IgD-negative memory B cell (primary cell): Measurements from ENCODE around the gene TWNK. TPM values are rescaled to one million over a fixed set of nuclear protein-coding genes. Genes with fewer than 3 reads are reported as not detected.

ENCODE experiments used
- polyA plus RNA-seq: library from polyadenylated mRNA; unstranded; fragments of 300-500 nt; fragmentation: Illumina TruSeq; gene quantifications from one replicate; pipeline ENCODE4 v1.2.3, GENCODE V29; 2021

TWNK gene
- polyA plus RNA-seq, 1 donor from 2014 or later: 13.6 TPM

Other genes with a start within 250 kb of the TWNK start
- gene PAX2, start 242.0 kb upstream of the TWNK start, polyA plus RNA-seq: not detected
- 12.7 TPM for gene SLF2, start 74.6 kb upstream of the TWNK start, polyA plus RNA-seq
- gene SEMA4G, start 18.0 kb upstream of the TWNK start, polyA plus RNA-seq: not detected
- gene MRPL43, start within 50 bp of the TWNK start, polyA plus RNA-seq: 120 TPM
- 17.5 TPM for gene LZTS2, start 12.3 kb downstream of the TWNK start, polyA plus RNA-seq
- not detected for gene PDZD7, start 43.6 kb downstream of the TWNK start, polyA plus RNA-seq
- 7.4 TPM for gene SFXN3, start 43.7 kb downstream of the TWNK start, polyA plus RNA-seq
- gene KAZALD1, start 74.4 kb downstream of the TWNK start, polyA plus RNA-seq: not detected
- gene TLX1, start 143.8 kb downstream of the TWNK start, polyA plus RNA-seq: not detected
- gene LBX1, start 241.9 kb downstream of the TWNK start, polyA plus RNA-seq: not detected